Brain microvascular endothelial cell (primary cell): ENCODE data around the gene SOX13.

ENCODE experiments used
- DNase-seq: peaks from one replicate; pipeline ENCODE4 v3.0.0-alpha.2; 2020
- H3K27ac ChIP-seq: fragments of 250-450 bp; sonication (Bioruptor Pico); 2 replicates; pipeline ENCODE4 v1.5.1; 2020; ENCODE audit warnings: mild to moderate bottlenecking, moderate library complexity
- H3K27me3 ChIP-seq: fragments of 250-450 bp; sonication (Bioruptor Pico); replicated peaks from 2 replicates; pipeline ENCODE4 v1.5.1; 2020; ENCODE audit warnings: mild to moderate bottlenecking
- H3K36me3 ChIP-seq: fragments of 250-450 bp; sonication (Bioruptor Pico); replicated peaks from 2 replicates; pipeline ENCODE4 v1.5.1; 2020; ENCODE audit warnings: mild to moderate bottlenecking
- H3K4me3 ChIP-seq: 2 replicates; pipeline ENCODE4 v1.5.1; 2011; ENCODE audit warnings: low read depth, mild to moderate bottlenecking, control low read depth, low read length, moderate library complexity
- in situ Hi-C: cut with HindIII; loops from 2 replicates; pipeline ENCODE4 v1.10.0; 2017; ENCODE audit warnings: low sequenced_read_pairs, low pct_ligation_motif_present
- TF ChIP-seq, protein P1 (sequence below): IDR thresholded peaks from 2 replicates; pipeline ENCODE4 v1.5.1; 2011; ENCODE audit warnings: low read depth, mild to moderate bottlenecking, moderate library complexity, low read length, control low read depth, inconsistent platforms; ENCODE audit errors: missing control alignments

SOX13 gene

DNA sequence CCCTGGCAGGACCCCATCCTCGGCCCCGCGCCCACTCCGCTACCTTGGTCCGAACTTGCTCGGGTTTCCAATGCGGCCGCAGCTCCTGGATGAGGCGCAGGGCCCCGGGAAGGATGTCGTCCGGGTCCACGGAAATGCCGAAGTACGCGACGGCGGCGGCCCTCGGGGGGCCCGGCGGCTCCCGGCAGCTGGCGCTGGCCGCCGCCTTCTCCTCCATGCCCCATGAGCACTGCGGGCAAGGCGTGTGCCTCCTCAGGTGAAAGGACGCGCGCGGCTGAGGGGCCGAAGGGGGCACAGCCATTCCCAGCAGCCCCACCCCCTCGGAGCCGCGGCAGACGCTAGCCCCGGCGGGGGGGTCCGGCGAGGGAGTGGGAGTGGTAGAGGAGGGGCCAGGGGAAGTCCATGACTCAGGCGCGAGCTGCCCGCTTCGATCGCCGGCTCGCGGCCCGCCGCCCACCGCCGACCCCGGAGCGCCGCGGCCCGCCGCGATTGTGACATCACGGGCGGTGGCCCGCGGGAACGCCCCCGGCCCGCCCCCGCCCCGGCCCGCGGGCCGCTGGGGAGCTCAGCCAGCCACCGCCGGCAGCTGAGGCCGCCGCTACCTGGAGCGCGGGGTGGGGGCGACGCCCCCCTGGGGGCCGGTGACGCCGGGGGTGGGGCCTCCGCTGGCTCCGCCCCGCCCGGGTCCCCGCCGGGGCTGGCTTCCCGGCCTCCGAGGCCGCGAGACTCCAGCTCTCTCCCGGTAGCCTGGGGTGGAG, 78.8 kb downstream of the SOX13 start, which contains the start of gene ETNK2:
Gene ETNK2, minus strand, starts transcription at position 493 of the 758 bp plus-strand sequence. Its CDS starts 192 bp downstream, at position 301.
- no peak for DNase-seq
- Histone ChIP-seq H3K4me3 (peak within 1 kb of the TSS; percentile 59), H3K27me3 (no peaks in the 10 kb centered on the region), H3K27ac (no peak within 1 kb of the TSS), H3K36me3 (no peaks in the 10 kb centered on the region)
- TF ChIP-seq, protein P1, sequence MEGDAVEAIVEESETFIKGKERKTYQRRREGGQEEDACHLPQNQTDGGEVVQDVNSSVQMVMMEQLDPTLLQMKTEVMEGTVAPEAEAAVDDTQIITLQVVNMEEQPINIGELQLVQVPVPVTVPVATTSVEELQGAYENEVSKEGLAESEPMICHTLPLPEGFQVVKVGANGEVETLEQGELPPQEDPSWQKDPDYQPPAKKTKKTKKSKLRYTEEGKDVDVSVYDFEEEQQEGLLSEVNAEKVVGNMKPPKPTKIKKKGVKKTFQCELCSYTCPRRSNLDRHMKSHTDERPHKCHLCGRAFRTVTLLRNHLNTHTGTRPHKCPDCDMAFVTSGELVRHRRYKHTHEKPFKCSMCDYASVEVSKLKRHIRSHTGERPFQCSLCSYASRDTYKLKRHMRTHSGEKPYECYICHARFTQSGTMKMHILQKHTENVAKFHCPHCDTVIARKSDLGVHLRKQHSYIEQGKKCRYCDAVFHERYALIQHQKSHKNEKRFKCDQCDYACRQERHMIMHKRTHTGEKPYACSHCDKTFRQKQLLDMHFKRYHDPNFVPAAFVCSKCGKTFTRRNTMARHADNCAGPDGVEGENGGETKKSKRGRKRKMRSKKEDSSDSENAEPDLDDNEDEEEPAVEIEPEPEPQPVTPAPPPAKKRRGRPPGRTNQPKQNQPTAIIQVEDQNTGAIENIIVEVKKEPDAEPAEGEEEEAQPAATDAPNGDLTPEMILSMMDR: no peak
- in situ Hi-C loops: loop anchor here (25.0 kb wide), 1 partner anchor 211 kb away; the partner anchor contains the start of gene PLEKHA6

DNA sequence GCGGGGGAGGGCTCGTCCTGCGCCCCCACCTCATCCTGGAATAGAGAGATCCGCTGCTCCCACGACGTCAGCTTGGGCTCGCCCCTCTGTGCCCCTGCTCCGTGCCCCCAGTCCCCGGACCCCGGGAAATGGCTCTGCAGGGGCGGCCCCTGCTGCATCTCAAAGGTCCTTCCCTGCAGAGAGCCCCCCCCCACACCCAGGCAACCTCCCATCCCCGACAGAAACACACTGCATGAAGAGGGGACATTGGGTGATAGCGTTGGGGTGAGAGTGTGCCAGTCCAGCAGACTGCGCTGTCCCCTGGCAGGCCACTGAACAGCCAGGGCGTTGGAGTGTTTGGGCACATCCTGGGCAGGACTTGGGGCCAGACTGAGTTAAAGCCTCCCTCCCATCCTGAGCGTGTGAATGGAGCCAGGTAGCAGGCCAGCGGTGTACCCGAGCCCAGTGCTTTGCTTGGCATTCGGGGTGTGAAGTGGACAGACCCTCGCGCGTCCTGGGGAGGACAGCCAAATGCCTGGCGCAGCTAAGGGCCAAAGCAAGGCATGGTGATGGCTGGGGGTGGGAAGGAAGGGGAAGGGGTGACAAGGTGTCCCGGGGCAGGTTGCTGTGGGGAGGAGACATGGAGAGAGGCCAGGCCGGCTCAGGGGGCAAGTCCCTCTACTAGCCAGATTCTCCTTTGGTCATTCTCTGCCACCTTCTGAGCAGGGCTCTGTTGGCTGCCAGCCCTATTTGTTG, 79.6 kb downstream of the SOX13 start:
- Histone ChIP-seq H3K27ac (no peak overlapping the region), H3K4me3 (peak overlapping the region; percentile 55), H3K36me3 (no peaks in the 10 kb centered on the region), H3K27me3 (no peaks in the 10 kb centered on the region)
- TF ChIP-seq, protein P1: peak; percentile 4
- in situ Hi-C loops: loop anchor here (25.0 kb wide), 1 partner anchor 210 kb away; the partner anchor contains the start of gene PLEKHA6
- no peak for DNase-seq

DNA sequence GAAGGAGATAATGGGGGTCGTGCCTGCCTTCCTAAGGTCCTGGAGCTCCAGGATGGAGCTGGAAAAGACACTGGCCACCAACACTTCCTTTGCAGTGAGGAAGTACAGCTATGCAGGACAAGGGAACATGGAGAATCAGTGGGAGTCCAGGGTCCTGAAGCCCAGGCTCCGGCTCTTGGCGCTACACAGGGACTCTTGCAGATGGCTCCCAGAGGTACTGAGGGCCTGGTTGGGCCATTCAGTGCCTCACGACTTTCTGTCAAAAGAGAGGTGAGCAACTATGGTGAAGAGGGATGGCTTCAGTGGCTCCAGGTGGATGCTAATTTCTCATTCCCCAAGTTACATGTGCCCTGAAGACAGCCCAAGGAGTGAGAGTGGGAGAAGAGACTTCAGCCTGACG, 80.8 kb downstream of the SOX13 start:
- TF ChIP-seq, protein P1: no peak
- no peak overlapping the region for H3K27ac ChIP-seq
- no peaks in the 10 kb centered on the region for H3K36me3 ChIP-seq
- H3K27me3 ChIP-seq: no peaks in the 10 kb centered on the region
- in situ Hi-C loops: loop anchor here (25.0 kb wide), 1 partner anchor 209 kb away; the partner anchor contains the start of gene PLEKHA6
- H3K4me3 ChIP-seq: no peak overlapping the region
- no peak for DNase-seq

DNA sequence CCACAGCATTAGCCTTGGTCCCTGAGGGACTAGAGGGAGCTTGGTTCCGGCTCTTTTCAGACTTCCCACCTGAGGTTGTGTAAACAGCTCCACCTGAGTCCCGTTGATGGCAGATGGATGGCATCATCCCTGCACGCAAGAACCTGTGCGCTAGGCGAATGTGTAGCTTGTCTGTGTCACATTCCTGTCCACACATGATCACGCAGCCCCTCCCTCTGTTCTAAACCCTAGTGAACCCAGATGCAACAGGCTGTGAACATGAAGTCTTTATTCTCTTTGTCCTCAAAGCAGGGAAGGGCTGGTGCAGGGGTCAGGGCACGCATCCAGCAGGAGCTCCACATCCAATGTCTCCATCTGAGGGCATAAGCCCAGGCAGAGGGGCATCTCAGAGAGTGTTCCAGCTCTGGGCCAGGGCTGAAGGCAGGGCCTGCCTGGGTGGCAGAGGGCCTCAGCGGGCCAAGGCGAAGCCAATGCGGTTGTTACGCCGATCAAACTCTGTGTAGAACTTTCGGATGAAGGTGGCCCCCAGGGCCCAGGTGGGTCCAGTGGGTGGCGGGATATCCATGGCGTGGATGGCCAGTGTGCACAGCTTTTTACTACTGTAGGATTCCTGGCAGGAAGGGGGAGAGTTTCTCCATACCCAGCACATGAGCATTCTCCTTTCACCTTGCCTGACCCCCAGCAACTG, 81.8 kb downstream of the SOX13 start:
- TF ChIP-seq, protein P1: no peak
- no peak overlapping the region for H3K27ac ChIP-seq
- H3K27me3 ChIP-seq: no peaks in the 10 kb centered on the region
- in situ Hi-C loops: loop anchor here (25.0 kb wide), 1 partner anchor 208 kb away; the partner anchor contains the start of gene PLEKHA6
- DNase-seq: no peak
- no peaks in the 10 kb centered on the region for H3K36me3 ChIP-seq
- no peak overlapping the region for H3K4me3 ChIP-seq

DNA sequence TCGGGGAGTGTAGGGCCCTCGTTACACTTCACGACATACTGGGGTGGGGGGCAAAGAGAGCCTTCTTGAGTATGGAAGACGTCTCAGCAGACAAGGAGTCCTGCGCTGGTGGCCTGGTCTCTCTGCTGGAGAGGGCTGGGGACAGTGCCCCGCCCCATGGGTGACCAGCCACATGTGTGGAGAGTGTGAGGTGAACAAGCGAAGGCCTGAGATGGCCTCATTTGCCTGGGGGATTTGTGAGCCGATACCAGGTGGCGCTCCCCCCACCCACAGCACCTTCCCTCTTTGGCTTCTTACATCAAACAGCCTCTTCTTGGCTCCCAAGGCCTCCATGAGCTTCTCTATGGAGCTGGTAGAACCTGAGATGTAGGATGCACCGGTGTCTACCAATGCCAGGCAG, 83.0 kb downstream of the SOX13 start:
- TF ChIP-seq, protein P1: no peak
- H3K36me3 ChIP-seq: no peaks in the 10 kb centered on the region
- DNase-seq: no peak
- no peak overlapping the region for H3K4me3 ChIP-seq
- in situ Hi-C loops: loop anchor here (25.0 kb wide), 1 partner anchor 206 kb away; the partner anchor contains the start of gene PLEKHA6
- H3K27me3 ChIP-seq: no peaks in the 10 kb centered on the region
- H3K27ac ChIP-seq: no peak overlapping the region
